GM12878 (cell line): Measurements from ENCODE around the gene CLDN5. TPM values are rescaled to one million over a fixed set of nuclear protein-coding genes. Genes with fewer than 3 reads are reported as not detected.

Source experiments
- ATAC-seq: fragments of 200-7000 bp; cut with Tn5 transposase; 3 replicates; pipeline ENCODE4 v1.9.1; 2020; ENCODE audit warnings: mild to moderate bottlenecking, moderate library complexity
- BruUV-seq: library from RNA; stranded (reverse); fragments of 400-500 nt; replicated peaks from 2 replicates; lab custom pipeline; 2021; lab: Mats Ljungman, UMichigan
- CTCF ChIA-PET: fragments of 300-600 bp; sonication (Branson Sonifier 250); formaldehyde crosslinking; extraction: SDS; loops from one replicate; lab custom pipeline; 2021; ENCODE audit warnings: inconsistent platforms; lab: Yijun Ruan, JAX
- POLR2A ChIA-PET: fragments of 350-600 bp; formaldehyde crosslinking; extraction: SDS; loops from one replicate; lab custom pipeline; 2021; ENCODE audit warnings: inconsistent platforms; lab: Charles Lee
- RAD21 ChIA-PET: fragments of 300-600 bp; sonication (Branson Sonifier 250); formaldehyde crosslinking; loops from one replicate; lab custom pipeline; 2023; ENCODE audit warnings: antibody characterized with exemption; ENCODE audit not compliant: unreplicated experiment; lab: Charles Lee
- SMC1A ChIA-PET: fragments of 300-600 bp; sonication (Branson Sonifier 250); formaldehyde crosslinking; loops from one replicate; lab custom pipeline; 2023; ENCODE audit not compliant: unreplicated experiment, uncharacterized antibody; lab: Charles Lee
- DNase-seq: peaks from one replicate; pipeline ENCODE4 v3.0.0-alpha.2; 2011; ENCODE audit warnings: low read depth, low spot score
- FAIRE-seq: peaks from 3 replicates; lab custom pipeline; 2011; peaks lifted over from hg19 to GRCh38; lab: Jason Lieb, UNC
- H2AFZ ChIP-seq: 2 replicates; pipeline ENCODE4 v1.6.0; 2011; ENCODE audit warnings: low read depth, low read length, control low read depth; ENCODE audit not compliant: control insufficient read depth
- H3K27ac ChIP-seq: 2 replicates; pipeline ENCODE4 v1.5.1; 2011; ENCODE audit warnings: control low read depth; ENCODE audit not compliant: control insufficient read depth, insufficient read depth
- H3K27me3 ChIP-seq, 2 experiments: replicated peaks in 1 of 2; 2 replicates each; pipeline versions ENCODE4 v1.6.0 to v1.6.1; 2011; ENCODE audit warnings: low read length in 1 of 2; ENCODE audit not compliant: control insufficient read depth in 2 of 2, insufficient read depth in 2 of 2
- H3K36me3 ChIP-seq, 2 experiments: 2 replicates each; pipeline ENCODE4 v1.5.1; 2011; ENCODE audit warnings: low read length in 1 of 2; ENCODE audit not compliant: control insufficient read depth in 2 of 2, insufficient read depth in 2 of 2
- H3K4me1 ChIP-seq: 2 replicates; pipeline ENCODE4 v1.6.1; 2011; ENCODE audit warnings: mild to moderate bottlenecking, low read length, moderate library complexity, mixed read lengths; ENCODE audit not compliant: control insufficient read depth, insufficient read depth
- H3K4me2 ChIP-seq: 2 replicates; pipeline ENCODE4 v1.6.0; 2011; ENCODE audit warnings: control low read depth; ENCODE audit not compliant: control insufficient read depth, insufficient read depth
- H3K4me3 ChIP-seq: fragments of 200-600 bp; sonication (generic); 2 replicates; pipeline ENCODE4 v1.5.1; 2016
- H3K79me2 ChIP-seq: 2 replicates; pipeline ENCODE4 v1.6.0; 2011; ENCODE audit warnings: low read length; ENCODE audit not compliant: control insufficient read depth, insufficient read depth
- H3K9ac ChIP-seq: 2 replicates; pipeline ENCODE4 v1.8.0; 2011; ENCODE audit warnings: low read length, control low read depth, mixed read lengths; ENCODE audit not compliant: control insufficient read depth, insufficient read depth
- H3K9me3 ChIP-seq: replicated peaks from 3 replicates; pipeline ENCODE4 v1.5.1; 2011; ENCODE audit warnings: mild to moderate bottlenecking, low read length; ENCODE audit not compliant: control insufficient read depth, insufficient read depth
- H4K20me1 ChIP-seq: 2 replicates; pipeline ENCODE4 v1.6.0; 2011; ENCODE audit not compliant: control insufficient read depth, insufficient read depth
- CHD1 ChIP-seq: IDR thresholded peaks from 2 replicates; pipeline ENCODE4 v1.6.1; 2012; ENCODE audit warnings: low read depth, low read length, improper control_type of control experiment
- E2F8 ChIP-seq: fragments of 450-650 bp; IDR thresholded peaks from 2 replicates; pipeline ENCODE4 v1.6.1; 2018; ENCODE audit warnings: mild to moderate bottlenecking, low read depth, moderate library complexity; ENCODE audit not compliant: partially characterized antibody
- IKZF1 ChIP-seq: fragments of 450-650 bp; conservative IDR thresholded peaks from 2 replicates; pipeline ENCODE4 v1.6.1; 2017; ENCODE audit warnings: antibody characterized with exemption, mild to moderate bottlenecking
- MEF2A ChIP-seq: IDR thresholded peaks from 2 replicates; pipeline ENCODE4 v1.6.1; 2011; ENCODE audit warnings: low read depth, mild to moderate bottlenecking, low read length, moderate library complexity; ENCODE audit not compliant: insufficient read depth
- NFIC ChIP-seq: IDR thresholded peaks from 2 replicates; pipeline ENCODE4 v1.6.1; 2012; ENCODE audit warnings: low read depth, mild to moderate bottlenecking, inconsistent platforms, low read length, moderate library complexity
- PML ChIP-seq: IDR thresholded peaks from 2 replicates; pipeline ENCODE4 v1.6.1; 2012; ENCODE audit warnings: low read length, inconsistent platforms
- RB1 ChIP-seq: fragments of 450-650 bp; formaldehyde crosslinking; IDR thresholded peaks from 2 replicates; pipeline ENCODE4 v1.6.1; 2017; ENCODE audit warnings: mild to moderate bottlenecking, borderline replicate concordance
- RFX5 ChIP-seq: IDR thresholded peaks from 2 replicates; pipeline ENCODE4 v1.6.1; 2011; ENCODE audit warnings: low read depth, low read length, improper control_type of control experiment
- TBL1XR1 ChIP-seq: IDR thresholded peaks from 2 replicates; pipeline ENCODE4 v1.6.1; 2012; ENCODE audit warnings: low read depth, low read length, improper control_type of control experiment
- USF1 ChIP-seq: IDR thresholded peaks from 2 replicates; pipeline ENCODE4 v1.6.1; 2011; ENCODE audit warnings: borderline replicate concordance, low read depth, mild to moderate bottlenecking, moderate library complexity, mixed read lengths, low read length; ENCODE audit not compliant: insufficient read depth; ENCODE audit errors: extremely low read length
- ZBTB11 ChIP-seq: fragments of 450-650 bp; formaldehyde crosslinking; IDR thresholded peaks from 2 replicates; pipeline ENCODE4 v1.5.0; 2022; ENCODE audit warnings: mild to moderate bottlenecking, missing genetic modification characterization
- ZNF274 ChIP-seq: IDR thresholded peaks from one replicate; pipeline ENCODE4 v1.8.0; 2011; ENCODE audit not compliant: insufficient read length, insufficient read depth
- WGBS: methylation state at CpG from one replicate; pipeline ENCODE4 v1.1.6; 2016; ENCODE audit warnings: low lambda C conversion rate; ENCODE audit not compliant: insufficient replicate concordance, insufficient coverage; ENCODE audit errors: missing lambda C conversion rate; 5-methylcytosine and 5-hydroxymethylcytosine counted together
- in situ Hi-C: fragments of 300-500 bp; cut with MboI; formaldehyde crosslinking; loops from 9 replicates; pipeline ENCODE4 v1.14.3; 2018; ENCODE audit warnings: mixed read lengths
- intact Hi-C: fragments of 100-400 bp; cut with micrococcal nuclease; formaldehyde crosslinking; loops from one replicate; pipeline ENCODE4 v1.14.2; 2022; ENCODE audit not compliant: unreplicated experiment
- polyA plus RNA-seq, 11 experiments: library from polyadenylated mRNA; depleted of rRNA in 4 of 11; unstranded in 6 of 11; stranded (reverse) in 5 of 11; fragments of >200 nt; fragmentation: Nextera tagmentation in 4 of 11; fragmentation: Illumina TruSeq in 1 of 11; extraction: Ambion mirVana in 4 of 11; extraction: Trizol in 1 of 11; gene quantifications; 1 replicate in 1 of 11; 2 replicates in 10 of 11; pipeline versions ENCODE4 v1.2.1 to v1.2.3, GENCODE V29; 2011 to 2016; ENCODE audit warnings: inconsistent platforms in 2 of 11, missing spikeins in 2 of 11, low read depth in 1 of 11
- total RNA-seq, 4 experiments: library from RNA; depleted of rRNA in 3 of 4; stranded (reverse); fragments of >200 nt in 3 of 4; fragmentation: Illumina TruSeq in 1 of 4; extraction: Trizol in 1 of 4; gene quantifications; 2 replicates each; pipeline versions ENCODE4 v1.2.1 to v1.2.3, GENCODE V29; 2013 to 2021

The CLDN5 gene
- total and polyA plus RNA-seq, 10 of the 15 experiments (the other 5 are each of a cell fraction or from before 2014, with no cell fraction given), result 0.15 TPM; not detected in 9

GRCh38 chr22:19549428-19549827 lies 25.2 kb upstream of the CLDN5 start:
- Histone ChIP-seq H4K20me1 (no peaks in the 10 kb centered on the region), H3K36me3 (no peaks in the 10 kb centered on the region), H3K27me3 (no peaks in the 10 kb centered on the region; a peak in 1 of 4 replicates), H3K9ac (no peak overlapping the region), H3K4me1 (no peaks in the 10 kb centered on the region), H3K27ac (no peak overlapping the region), H2AFZ (no peak overlapping the region), H3K79me2 (no peaks in the 10 kb centered on the region), H3K4me3 (no peak overlapping the region), H3K4me2 (no peak overlapping the region), H3K9me3 (no peaks in the 10 kb centered on the region; the same call in 2 of the 3 replicates)
- intact Hi-C loops, result no loop called here
- ChIA-PET RAD21 (no interaction called here), CTCF (no interaction called here), POLR2A (no interaction called here), SMC1A (no interaction called here)
- FAIRE-seq (no peak), DNase-seq (no peak), ATAC-seq (no peak)
- BruUV-seq, result no TSS peak
- TF ChIP-seq ZNF274 (no peak), ZBTB11 (no peak), RFX5 (no peak), IKZF1 (no peak), TBL1XR1 (no peak), RB1 (no peak), CHD1 (no peak), USF1 (no peak), MEF2A (no peak), NFIC (no peak), PML (no peak), E2F8 (no peak)
- in situ Hi-C loops, result no loop called here
- WGBS, result 19% methylated on average over 7 of the region's 7 CpGs
